ENCODE results near the gene TBC1D22B. TPM values are rescaled to one million over a fixed set of nuclear protein-coding genes. Genes with fewer than 3 reads are reported as not detected.

TBC1D22B gene
- total and polyA plus RNA-seq, 12 donors, result 7.4 to 21.9 (median 15.7) TPM

- H3K9me3 ChIP-seq (replicated peaks in 1 of 3), result no peaks in the 10 kb centered on the region
- DNase-seq, result no peak
- no peaks in the 10 kb centered on the region for H3K27me3 ChIP-seq
- TF ChIP-seq CTCF (IDR thresholded peaks at IDR 0.05) (no peak), POLR2A (IDR thresholded peaks at IDR 0.05) (no peak)
- peaks cover 5 to 15% of the 10 kb centered on the region in 2 donors for H3K4me1 ChIP-seq (replicated peaks in 1 of 2)
- H3K36me3 ChIP-seq (replicated peaks in 1 of 2), result no peaks in the 10 kb centered on the region
- H3K4me3 ChIP-seq, result no peak overlapping the region
- intact Hi-C loops (cut with DNase I), result no loop called here
- WGBS, 4 donors, result 65 to 73% (median 66%) methylated on average over 2 of the region's 2 CpGs
- H3K27ac ChIP-seq, result no peak overlapping the region
These were observed 20.7 kb upstream of the TBC1D22B start for GRCh38 chr6:37236921-37237320.

GRCh38 chr6:37237789-37238188 lies 19.8 kb upstream of the TBC1D22B start:
- peaks cover 9 to 21% of the 10 kb centered on the region in 2 donors for H3K4me1 ChIP-seq (replicated peaks in 1 of 2)

GRCh38 chr6:37238381-37238780 lies 19.2 kb upstream of the TBC1D22B start:
- no peak overlapping the region for H3K4me3 ChIP-seq
- peaks cover 12 to 21% of the 10 kb centered on the region in 2 donors for H3K4me1 ChIP-seq (replicated peaks in 1 of 2)
- H3K9me3 ChIP-seq (replicated peaks in 1 of 3), result no peaks in the 10 kb centered on the region
- DNase-seq, result no peak
- no peak overlapping the region for H3K27ac ChIP-seq
- TF ChIP-seq POLR2A (IDR thresholded peaks at IDR 0.05), result no peak
- TF ChIP-seq CTCF (IDR thresholded peaks at IDR 0.05), result no peak
- no peaks in the 10 kb centered on the region for H3K36me3 ChIP-seq (replicated peaks in 1 of 2)
- intact Hi-C loops (cut with DNase I), result no loop called here
- 70 to 83% (median 81%) methylated on average over 1 of the region's 1 CpG for WGBS, 4 donors
- no peaks in the 10 kb centered on the region for H3K27me3 ChIP-seq

More at GRCh38 chr6:37237789-37238188, 19.8 kb upstream of the TBC1D22B start:
- H3K36me3 ChIP-seq (replicated peaks in 1 of 2), result no peaks in the 10 kb centered on the region
- no peak for DNase-seq
- no peak overlapping the region for H3K4me3 ChIP-seq
- intact Hi-C loops (cut with DNase I), result no loop called here
- TF ChIP-seq CTCF (IDR thresholded peaks at IDR 0.05), result no peak
- H3K27ac ChIP-seq, result no peak overlapping the region
- no peaks in the 10 kb centered on the region for H3K27me3 ChIP-seq
- H3K9me3 ChIP-seq (replicated peaks in 1 of 3), result no peaks in the 10 kb centered on the region

- Histone ChIP-seq H3K36me3 (replicated peaks in 1 of 2) (no peaks in the 10 kb centered on the region), H3K4me1 (replicated peaks in 1 of 2) (peaks cover 18 to 29% of the 10 kb centered on the region in 2 donors), H3K27me3 (no peaks in the 10 kb centered on the region), H3K27ac (peak overlapping the region; percentile 19 to 84 (median 65)), H3K4me3 (no peak overlapping the region), H3K9me3 (replicated peaks in 1 of 3) (no peaks in the 10 kb centered on the region)
- intact Hi-C loops (cut with DNase I), result no loop called here
- no peak for DNase-seq
- WGBS, 4 donors, result 84 to 91% (median 85%) methylated on average over 3 of the region's 3 CpGs
- no peak for TF ChIP-seq POLR2A (IDR thresholded peaks at IDR 0.05)
- TF ChIP-seq CTCF (IDR thresholded peaks at IDR 0.05), result no peak
These were observed 18.0 kb upstream of the TBC1D22B start for GRCh38 chr6:37239526-37239925.
